Retina (tissue), 1 donor: ENCODE results near the gene PEX19.

ENCODE experiments used
- DNase-seq: peaks from one replicate; pipeline ENCODE4 v3.0.0-alpha.2; 2016

Gene PEX19

DNA sequence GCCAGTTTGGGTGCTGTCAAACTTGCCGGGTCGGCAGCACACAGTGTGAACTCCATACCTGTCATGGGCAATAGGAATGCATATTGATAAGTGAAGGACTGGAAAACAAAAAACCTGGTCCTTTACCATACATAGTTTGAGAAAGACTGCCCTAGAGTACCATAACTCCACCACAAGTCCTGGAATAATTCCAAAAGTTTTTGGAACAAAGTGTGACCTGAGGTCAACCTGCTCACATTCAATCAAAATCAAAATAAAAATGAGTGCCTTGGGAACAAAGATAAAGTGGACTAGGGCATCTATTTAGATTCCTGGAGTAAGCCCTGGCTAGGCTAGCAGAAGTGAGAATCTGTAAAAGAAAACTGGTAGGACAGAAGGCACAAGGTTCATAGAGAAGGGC, 7.6 kb downstream of the PEX19 start:
- DNase-seq = no peak

DNA sequence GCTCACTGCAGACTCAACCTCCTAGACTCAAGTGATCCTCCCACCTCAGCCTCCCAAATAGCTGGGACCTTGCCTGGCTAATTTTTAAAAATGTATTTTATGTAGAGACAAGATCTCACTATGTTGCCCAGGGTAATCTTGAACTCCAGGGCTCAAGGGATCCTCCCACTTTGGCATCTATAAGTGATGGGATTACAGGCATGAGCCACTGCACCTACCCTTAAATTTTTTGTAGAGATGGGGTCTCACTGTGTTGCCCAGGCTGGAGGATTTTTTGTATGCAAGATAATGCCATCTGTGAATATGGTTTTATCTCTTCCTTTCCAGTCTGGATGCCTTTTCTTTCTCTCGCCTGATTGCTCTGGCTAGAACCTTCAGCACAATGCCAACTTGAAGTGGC, 13.9 kb downstream of the PEX19 start:
- no peak for DNase-seq

- no peak for DNase-seq
Observed at GRCh38 chr1:160267284-160267991, 17.5 kb downstream of the PEX19 start.

GRCh38 chr1:160264795-160265307, 20.1 kb downstream of the PEX19 start:
- DNase-seq = no peak

DNA sequence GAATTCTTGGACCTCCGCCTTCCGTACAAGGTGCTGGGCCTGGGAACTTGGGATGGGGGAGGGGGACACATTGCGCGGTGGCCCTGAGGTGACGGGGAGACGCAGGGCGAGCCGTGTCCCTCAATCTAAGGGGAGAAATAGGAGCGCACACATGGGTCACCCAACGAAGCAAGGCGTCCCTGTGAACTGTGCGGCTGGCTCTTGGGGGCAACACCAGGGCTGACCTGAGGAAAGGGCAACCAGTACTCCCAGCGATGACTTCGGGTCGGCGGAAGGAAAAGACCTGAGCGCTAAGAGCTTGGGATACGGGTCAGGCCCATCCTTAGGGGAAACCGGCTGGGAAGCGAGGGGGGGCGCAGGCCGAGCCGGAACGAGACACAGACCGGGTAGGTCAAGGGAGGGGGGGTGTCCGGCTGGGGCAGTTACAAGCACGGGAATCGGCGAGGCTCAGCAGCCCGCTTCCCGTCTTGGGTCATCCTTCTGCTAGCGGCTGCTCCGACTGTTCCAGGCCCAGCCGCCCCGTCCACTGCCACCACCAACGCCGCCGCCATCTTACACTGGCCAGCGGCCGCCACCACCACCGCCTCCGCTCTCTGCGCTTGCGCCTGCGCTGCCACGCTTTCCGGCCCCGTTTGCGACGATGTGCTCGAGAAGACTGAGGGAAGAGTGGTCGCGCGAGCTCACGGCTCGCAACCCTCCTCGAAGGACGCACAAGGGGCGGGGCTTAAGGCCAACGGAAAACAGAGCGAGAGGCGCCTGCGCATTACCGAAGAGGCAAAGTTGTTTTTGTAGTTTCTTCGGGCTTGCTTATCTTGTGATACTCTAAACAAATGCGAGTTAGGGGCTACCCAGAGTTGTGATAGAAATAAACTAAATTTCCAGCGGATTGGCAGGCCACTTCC, 22.8 kb downstream of the PEX19 start, which contains the start of gene DCAF8:
Gene DCAF8 (minus strand): TSS at position 657 of the 902 bp plus-strand sequence. CDS start 18,541 bp downstream, outside the sequence.
- DNase-seq = peak; percentile 98

GRCh38 chr1:160261556-160261892, 23.4 kb downstream of the PEX19 start:
- no peak for DNase-seq

- DNase-seq = no peak
Observed at GRCh38 chr1:160260406-160261382, 24.2 kb downstream of the PEX19 start.

- no peak for DNase-seq
Observed at GRCh38 chr1:160258177-160258798, 26.6 kb downstream of the PEX19 start.

- DNase-seq = no peak
Observed at GRCh38 chr1:160257411-160258015, 27.4 kb downstream of the PEX19 start.

- DNase-seq = no peak
Observed at GRCh38 chr1:160256396-160257046, 28.4 kb downstream of the PEX19 start.

DNA sequence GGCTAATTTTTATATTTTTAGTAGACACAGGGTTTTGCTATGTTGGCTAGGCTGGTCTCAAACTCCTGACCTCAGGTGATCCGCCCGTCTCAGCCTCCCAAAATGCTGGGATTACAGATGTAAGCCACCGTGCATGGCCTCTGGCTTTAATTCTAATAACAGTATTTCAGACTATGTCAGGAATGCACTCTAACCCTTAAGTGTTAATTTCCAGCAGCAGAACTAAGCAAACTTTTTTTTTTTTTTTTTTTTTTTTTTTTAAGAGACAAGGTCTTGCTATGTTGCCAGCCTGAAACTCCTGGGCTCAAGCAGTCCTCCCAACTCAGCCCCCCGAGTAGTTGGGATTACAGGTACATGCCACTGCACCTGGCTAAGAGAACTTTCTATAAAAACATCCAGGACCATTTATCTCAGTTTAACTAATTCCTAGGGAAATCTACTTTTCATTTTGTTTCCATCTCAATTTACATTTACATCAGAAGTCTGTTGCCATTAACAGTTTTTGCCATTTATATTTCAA, 29.1 kb downstream of the PEX19 start:
- no peak for DNase-seq

DNA sequence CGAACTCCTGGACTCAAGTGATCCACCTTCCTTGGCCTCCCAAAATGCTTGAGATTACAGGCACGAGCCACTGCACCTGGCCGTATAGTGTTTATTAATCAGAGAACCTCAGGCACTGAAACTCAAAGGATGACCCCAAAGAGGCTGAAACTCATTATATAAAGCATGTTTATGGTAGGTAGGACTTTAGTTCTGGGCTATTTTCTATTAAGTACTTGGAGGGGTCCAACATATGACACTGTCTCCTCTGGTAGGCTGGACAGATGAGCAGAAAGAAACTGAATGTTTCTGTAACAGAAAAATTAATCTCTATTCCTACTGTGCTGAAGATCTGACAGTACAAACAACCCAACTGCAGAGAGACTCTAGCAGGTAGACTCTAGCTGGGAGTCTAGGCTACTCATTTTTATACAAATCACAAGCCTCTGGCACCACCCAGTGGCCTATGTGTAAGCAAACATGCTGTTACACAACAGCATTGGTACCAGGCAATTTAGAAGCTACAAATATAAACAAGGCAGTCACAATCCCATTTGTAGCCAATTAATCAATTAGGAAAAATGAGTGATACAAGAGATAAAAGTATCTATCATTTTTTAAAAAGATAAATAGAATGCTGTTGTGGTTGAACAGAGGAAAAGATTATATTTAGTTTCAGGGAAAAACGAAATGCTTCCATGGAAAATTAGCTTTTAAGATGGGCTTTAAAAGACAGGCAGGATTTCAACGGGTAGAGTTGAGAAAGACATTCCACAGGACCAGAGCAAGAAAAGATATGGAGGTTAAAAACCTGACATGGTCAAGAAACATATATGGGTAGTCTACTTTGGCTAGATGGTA, 33.0 kb downstream of the PEX19 start:
- DNase-seq = peak; percentile 46

- DNase-seq = no peak
Observed at GRCh38 chr1:160251011-160251410, 33.9 kb downstream of the PEX19 start.

- no peak for DNase-seq
Observed at GRCh38 chr1:160247053-160247452, 37.9 kb downstream of the PEX19 start.

DNA sequence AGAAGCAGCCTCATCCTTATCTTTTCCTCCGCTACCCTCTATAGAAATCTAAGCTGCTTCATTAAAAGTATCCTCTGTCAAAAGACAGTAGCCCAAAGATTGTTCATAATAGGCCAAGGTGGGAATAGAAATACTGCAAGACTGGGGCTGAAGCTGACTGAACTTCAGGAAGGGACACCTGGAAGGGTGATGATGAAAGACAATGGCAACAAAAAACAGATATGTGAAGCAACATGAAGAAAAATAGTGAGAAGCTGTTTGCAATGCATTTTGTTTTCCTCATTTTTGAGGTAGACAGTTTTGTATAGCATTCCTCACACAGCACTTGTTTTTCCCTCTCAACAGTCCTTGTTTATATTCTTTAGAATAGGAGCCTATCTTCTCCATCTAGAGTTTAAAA, 39.5 kb downstream of the PEX19 start:
- no peak for DNase-seq

DNA sequence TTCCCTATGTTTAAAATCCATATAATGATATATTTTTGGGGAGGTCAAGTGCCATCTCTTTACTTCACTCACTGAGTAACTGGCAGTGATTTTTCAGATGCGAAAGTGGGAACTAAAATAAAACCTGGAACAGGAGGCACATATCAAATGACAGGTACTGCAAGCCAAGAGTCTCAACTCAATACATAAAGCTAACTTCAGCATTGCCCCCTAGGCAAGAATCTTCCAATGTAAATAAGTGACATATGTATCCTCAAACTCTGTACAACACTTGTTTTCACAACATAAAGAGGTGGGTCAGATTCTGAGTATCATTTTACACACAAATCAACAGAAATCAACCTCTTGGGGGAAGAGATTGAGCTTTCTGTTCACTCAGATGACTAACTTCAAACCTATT, 40.7 kb downstream of the PEX19 start:
- no peak for DNase-seq

- no peak for DNase-seq
Observed at GRCh38 chr1:160243767-160244166, 41.2 kb downstream of the PEX19 start.

DNA sequence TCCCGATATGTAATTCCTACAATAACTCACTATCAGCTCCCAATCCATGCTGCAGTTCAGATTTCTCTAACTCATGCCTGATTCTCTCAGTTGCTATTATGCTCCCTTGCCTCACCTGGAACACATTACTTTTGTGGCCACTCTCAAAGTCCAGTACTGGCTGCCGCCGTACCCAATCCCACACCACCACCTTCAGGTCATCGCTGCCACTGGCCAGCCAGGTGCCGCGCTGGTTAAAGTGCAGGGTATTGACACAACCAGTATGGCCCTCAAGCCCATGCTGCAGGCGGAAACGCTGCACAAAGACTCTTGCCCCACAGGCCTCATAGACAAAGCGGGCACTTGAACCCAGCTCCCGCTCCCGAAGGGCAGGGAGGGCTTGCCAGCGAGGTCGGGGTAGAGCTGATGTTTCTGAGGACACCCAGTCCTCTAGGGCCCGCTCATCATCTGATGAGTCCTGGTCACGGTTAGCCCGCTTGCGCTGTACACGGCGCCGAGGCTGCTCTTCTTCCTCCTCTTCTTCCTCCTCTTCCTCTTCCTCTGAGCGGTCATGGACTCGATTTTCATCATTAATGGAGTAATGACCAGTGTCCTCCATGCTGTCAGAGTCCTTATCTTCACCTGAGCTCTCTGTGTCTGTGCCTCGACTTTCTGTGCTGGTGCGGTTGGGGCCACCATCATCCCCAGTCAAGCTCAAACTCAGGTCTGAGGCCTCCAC, 45.2 kb downstream of the PEX19 start:
- DNase-seq = no peak

- no peak for DNase-seq
Observed at GRCh38 chr1:160238408-160238807, 46.5 kb downstream of the PEX19 start.
